ENCODE measurements around the gene PDLIM3. TPM values are rescaled to one million over a fixed set of nuclear protein-coding genes. Genes with fewer than 3 reads are reported as not detected.
A peak's percentile ranks its signal among the peaks of the same experiment; 100 is the strongest.

PDLIM3 gene
- total RNA-seq (2021) (3.3 and 5.6 TPM in 2 replicates), Bru-seq, nascent RNA (percentile 42 among the genes with signal in this experiment), BruChase-seq, experiment 1, labeled RNA remaining after a 2-hour chase (percentile 45 among the genes with signal in this experiment), BruChase-seq, experiment 2, labeled RNA remaining after a 6-hour chase (percentile 41 among the genes with signal in this experiment)
- long read RNA-seq, partial matches to known transcripts: 0 of 5 reads
- long read RNA-seq, other reads (novel, unspliced or antisense): 1 of 5 reads

- ChIA-PET CTCF (interaction anchor here (0.6 kb wide), 1 partner anchor 1082 kb away, joined by 3 read pairs; no protein-coding TSS in a partner anchor), POLR2A (ENCODE audit: unreplicated experiment) (interaction anchor here (0.6 kb wide), 1 partner anchor 38 kb away, joined by 7 read pairs; no protein-coding TSS in a partner anchor)
- intact Hi-C loops (cut with micrococcal nuclease; ENCODE audit: unreplicated experiment): loop anchor here (2.0 kb wide), 1 partner anchor 64 kb away; the partner anchor contains the start of gene CCDC110
- no peaks in the 10 kb centered on the region for H3K9me2 ChIP-seq (ENCODE audit: insufficient read depth)
- peak within 1 kb of the TSS; percentile 84 for H3K4me2 ChIP-seq
- DNase-seq: peak in 1 of 2 experiments; percentile 62
- no peaks in the 10 kb centered on the region for H3K9me3 ChIP-seq (ENCODE audit: insufficient read depth, low read depth)
- no peaks in the 10 kb centered on the region for H3K4me1 ChIP-seq (replicated peaks; ENCODE audit: insufficient read depth)
- no peaks in the 10 kb centered on the region for H3K27me3 ChIP-seq (ENCODE audit: insufficient read depth, low read depth)
- no peaks in the 10 kb centered on the region for H4K20me1 ChIP-seq (ENCODE audit: insufficient read depth)
- peak within 1 kb of the TSS; percentile 95 for H2AFZ ChIP-seq
- BruUV-seq (replicated peaks): no TSS peak
- no peaks in the 10 kb centered on the region for H3K79me2 ChIP-seq (ENCODE audit: low read depth)
- H3K36me3 ChIP-seq (ENCODE audit: low read depth): no peaks in the 10 kb centered on the region
- peak within 1 kb of the TSS; percentile 73 for H3K4me3 ChIP-seq
- H3K27ac ChIP-seq: no peak within 1 kb of the TSS
- H3F3A ChIP-seq (ENCODE audit: insufficient read depth, low read depth): no peaks in the 10 kb centered on the region; the same call in 1 of the 2 replicates
- TF ChIP-seq EZH2 (IDR thresholded peaks at IDR 0.05; ENCODE audit: low read depth) (no peak), CTCF (conservative IDR thresholded peaks at IDR 0.05) (no peak)
Measured at GRCh38 chr4:185534866-185535611, at the start of gene PDLIM3. Gene PDLIM3, minus strand, starts transcription at chr4:185535507. Its CDS starts 73 bp downstream, at chr4:185535434.

GRCh38 chr4:185583813-185584212 lies 48.5 kb upstream of the PDLIM3 start:
- no peak for TF ChIP-seq CTCF (conservative IDR thresholded peaks at IDR 0.05)
- TF ChIP-seq EZH2 (IDR thresholded peaks at IDR 0.05; ENCODE audit: low read depth): no peak
- DNase-seq: no peak
- no peaks in the 10 kb centered on the region for H3K9me3 ChIP-seq (ENCODE audit: insufficient read depth, low read depth)
- no TSS peak for BruUV-seq (replicated peaks)
- ChIA-PET POLR2A (ENCODE audit: unreplicated experiment) (no interaction called here), CTCF (interaction anchor here (0.6 kb wide), 1 partner anchor 9 kb away, joined by 6 read pairs; no protein-coding TSS in a partner anchor)
- no peak overlapping the region for H3K4me3 ChIP-seq
- H3K4me1 ChIP-seq (replicated peaks; ENCODE audit: insufficient read depth): no peaks in the 10 kb centered on the region
- no peaks in the 10 kb centered on the region for H3F3A ChIP-seq (ENCODE audit: insufficient read depth, low read depth)
- intact Hi-C loops (cut with micrococcal nuclease; ENCODE audit: unreplicated experiment): no loop called here
- H3K27me3 ChIP-seq (ENCODE audit: insufficient read depth, low read depth): no peaks in the 10 kb centered on the region
- H2AFZ ChIP-seq: no peak overlapping the region
- H3K4me2 ChIP-seq: no peak overlapping the region
- no peaks in the 10 kb centered on the region for H3K79me2 ChIP-seq (ENCODE audit: low read depth)
- no peaks in the 10 kb centered on the region for H4K20me1 ChIP-seq (ENCODE audit: insufficient read depth)
- H3K27ac ChIP-seq: no peak overlapping the region
- H3K36me3 ChIP-seq (ENCODE audit: low read depth): no peaks in the 10 kb centered on the region
- H3K9me2 ChIP-seq (ENCODE audit: insufficient read depth): no peaks in the 10 kb centered on the region

GRCh38 chr4:185582651-185583400 lies 47.5 kb upstream of the PDLIM3 start:
- Histone ChIP-seq H3F3A (ENCODE audit: insufficient read depth, low read depth) (no peaks in the 10 kb centered on the region), H3K27ac (no peak overlapping the region), H3K27me3 (ENCODE audit: insufficient read depth, low read depth) (no peaks in the 10 kb centered on the region), H3K4me1 (replicated peaks; ENCODE audit: insufficient read depth) (no peaks in the 10 kb centered on the region), H3K79me2 (ENCODE audit: low read depth) (no peaks in the 10 kb centered on the region), H3K9me2 (ENCODE audit: insufficient read depth) (no peaks in the 10 kb centered on the region), H3K36me3 (ENCODE audit: low read depth) (no peaks in the 10 kb centered on the region), H3K9me3 (ENCODE audit: insufficient read depth, low read depth) (no peaks in the 10 kb centered on the region), H4K20me1 (ENCODE audit: insufficient read depth) (no peaks in the 10 kb centered on the region), H3K4me2 (no peak overlapping the region), H2AFZ (no peak overlapping the region), H3K4me3 (no peak overlapping the region)
- TF ChIP-seq CTCF (conservative IDR thresholded peaks at IDR 0.05) (no peak), EZH2 (IDR thresholded peaks at IDR 0.05; ENCODE audit: low read depth) (no peak)
- intact Hi-C loops (cut with micrococcal nuclease; ENCODE audit: unreplicated experiment): no loop called here
- no peak for DNase-seq
- ChIA-PET CTCF (no interaction called here), POLR2A (ENCODE audit: unreplicated experiment) (interaction anchor here (0.5 kb wide), 1 partner anchor 28 kb away, joined by 3 read pairs; no protein-coding TSS in a partner anchor)
- no TSS peak for BruUV-seq (replicated peaks)
